Fibroblast of skin of abdomen (primary cell): ENCODE data around the gene PSMG2.
"Not testable (repeated sequence)": the region's sequence is repeated elsewhere in the genome, so short reads cannot be mapped to it uniquely, and the experiment has no call there.

Experiments
- DNase-seq: peaks from one replicate; pipeline ENCODE4 v3.0.0-alpha.2; 2013

The PSMG2 gene

DNA sequence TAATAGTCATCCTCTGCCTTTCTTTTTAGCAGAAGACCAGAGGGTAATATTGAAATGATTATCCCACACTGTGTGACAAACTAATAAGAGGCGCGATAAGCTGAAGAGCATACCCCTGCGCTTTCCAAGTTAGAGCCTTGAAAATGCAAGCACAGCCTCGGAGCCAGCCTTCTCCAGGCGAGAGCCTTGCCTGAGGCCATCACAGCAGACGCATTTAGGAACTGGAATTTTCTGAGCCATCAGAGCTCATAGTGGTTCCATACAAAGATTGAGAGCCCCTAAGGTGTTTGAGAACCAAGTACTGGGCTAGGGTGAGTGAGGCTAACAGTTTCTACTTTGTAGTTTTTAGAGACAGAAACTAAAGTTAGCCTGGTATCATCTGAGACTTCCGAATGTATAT lies 19.9 kb downstream of the PSMG2 start:
- no peak for DNase-seq

DNA sequence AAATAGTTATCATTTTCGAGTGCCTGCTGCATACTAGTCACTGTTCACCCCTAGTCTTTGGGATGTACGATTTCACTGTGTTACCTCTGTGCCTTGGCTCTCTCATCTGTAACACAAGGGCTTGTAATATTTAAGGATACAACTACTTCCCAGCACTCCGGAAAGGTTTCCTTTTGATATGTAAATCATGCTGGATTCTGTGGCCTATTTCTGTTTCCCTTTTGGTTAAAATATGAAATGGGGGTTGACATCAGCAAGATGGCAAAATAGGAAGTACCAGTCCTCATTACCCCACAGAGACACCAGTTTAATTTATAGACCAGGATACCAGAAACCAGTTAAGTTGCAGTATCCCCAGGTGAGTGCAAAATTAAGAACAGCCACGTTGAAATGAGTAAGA lies 23.5 kb downstream of the PSMG2 start:
- no peak for DNase-seq

DNA sequence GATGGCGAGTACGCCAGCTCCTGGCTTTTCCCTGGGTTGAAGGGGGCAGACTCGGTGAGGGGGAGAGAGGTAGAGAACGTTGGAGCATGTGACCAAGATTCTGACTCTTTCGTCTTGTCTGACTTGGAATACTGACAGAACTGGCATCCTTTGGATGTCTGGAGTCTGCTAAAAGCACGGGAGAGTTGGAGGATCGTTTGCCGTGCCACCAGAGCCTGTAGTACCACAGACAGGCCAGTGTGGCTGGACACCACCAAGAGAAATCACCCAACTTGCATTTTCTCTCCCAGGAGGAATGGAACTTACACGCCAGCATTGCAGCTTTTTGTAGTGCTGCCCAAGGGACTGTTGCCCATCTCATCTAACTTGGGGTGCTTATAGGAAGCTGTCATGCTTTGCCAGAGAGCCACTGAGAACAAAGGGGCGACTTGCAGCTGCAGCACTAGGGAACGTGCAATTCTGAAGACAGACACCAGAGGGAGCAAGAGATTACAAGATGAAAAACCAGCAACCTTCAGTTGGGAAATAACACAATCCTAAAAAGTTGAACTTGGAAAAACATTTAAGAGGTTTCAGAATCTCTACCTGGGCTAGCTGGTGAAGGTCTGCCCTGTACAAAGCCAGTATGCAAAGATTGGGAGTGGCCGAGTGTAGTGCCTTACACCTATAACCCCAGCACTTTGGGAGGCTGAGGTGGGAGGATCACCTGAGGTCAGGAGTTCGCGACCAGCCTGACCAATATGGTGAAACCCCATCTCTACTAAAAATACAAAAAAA lies 24.1 kb downstream of the PSMG2 start:
- DNase-seq, result peak; percentile 61

DNA sequence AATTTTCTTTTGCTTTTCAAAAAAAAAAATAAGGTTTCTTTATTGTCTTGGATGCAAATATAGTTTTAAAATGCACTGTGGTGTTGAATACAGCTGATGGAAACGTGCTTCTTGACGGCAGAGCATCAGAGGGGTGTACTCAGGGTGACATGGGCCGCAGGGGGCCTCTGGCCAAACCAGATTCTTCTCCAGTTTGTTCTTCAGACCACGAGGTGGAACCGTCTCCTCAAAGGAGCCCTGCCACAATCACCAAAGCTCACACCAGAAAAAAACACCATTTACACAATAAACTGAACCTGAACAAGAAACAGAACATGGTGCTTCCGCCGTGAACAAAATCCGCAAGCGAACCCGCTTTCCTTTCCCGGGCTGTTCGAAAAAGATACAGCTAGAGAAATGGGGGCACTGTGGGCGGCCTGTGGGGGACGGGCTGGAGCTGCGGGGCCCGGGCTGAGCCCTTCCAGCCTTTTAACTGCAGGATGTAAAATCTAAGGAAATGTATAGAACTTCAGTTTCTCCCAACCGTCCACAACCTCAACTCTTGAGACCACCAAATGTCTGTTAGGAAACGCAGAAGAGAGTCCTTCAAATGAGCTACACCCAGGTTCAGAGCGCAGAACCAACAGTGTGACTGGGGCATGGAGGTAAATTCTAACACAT lies 34.5 kb downstream of the PSMG2 start:
- no peak for DNase-seq

DNA sequence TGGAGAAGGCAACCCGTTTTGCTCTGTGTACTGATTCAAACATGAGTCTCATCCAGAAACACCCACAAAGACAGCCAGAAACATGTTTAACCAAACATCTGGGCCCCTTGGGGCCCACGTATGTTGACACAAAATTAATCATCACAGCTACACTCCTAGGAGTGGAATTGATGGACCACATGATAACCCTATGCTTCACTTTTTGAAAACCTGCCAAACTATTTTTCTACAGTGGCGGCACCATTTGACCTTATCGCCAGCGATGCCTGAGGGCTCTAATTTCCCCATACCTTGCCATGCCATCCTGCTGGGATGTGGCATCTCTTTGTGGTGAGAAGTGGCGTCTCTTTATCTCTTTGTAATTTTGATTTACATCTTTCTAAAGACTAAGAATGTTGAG lies 38.5 kb downstream of the PSMG2 start:
- DNase-seq, result peak; percentile 68

DNA sequence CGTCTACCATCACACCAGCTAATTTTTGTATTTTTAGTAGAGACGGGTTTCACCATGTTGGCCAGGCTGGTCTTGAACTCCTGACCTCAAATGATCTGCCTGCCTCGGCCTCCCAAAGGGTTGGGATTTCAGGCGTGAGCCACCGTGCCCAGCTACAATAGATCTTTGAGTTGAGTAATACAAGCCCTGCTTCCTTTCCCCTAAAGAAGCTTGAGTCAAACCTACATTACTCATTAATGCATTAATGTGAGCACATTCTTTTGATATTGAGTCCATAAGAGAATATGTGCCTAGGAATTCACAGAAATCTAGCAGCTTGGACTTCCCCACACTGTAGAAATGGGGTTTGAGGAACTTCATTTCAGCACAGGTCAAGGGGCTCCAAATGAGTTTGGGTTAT lies 39.6 kb downstream of the PSMG2 start:
- peak; percentile 83 for DNase-seq

DNA sequence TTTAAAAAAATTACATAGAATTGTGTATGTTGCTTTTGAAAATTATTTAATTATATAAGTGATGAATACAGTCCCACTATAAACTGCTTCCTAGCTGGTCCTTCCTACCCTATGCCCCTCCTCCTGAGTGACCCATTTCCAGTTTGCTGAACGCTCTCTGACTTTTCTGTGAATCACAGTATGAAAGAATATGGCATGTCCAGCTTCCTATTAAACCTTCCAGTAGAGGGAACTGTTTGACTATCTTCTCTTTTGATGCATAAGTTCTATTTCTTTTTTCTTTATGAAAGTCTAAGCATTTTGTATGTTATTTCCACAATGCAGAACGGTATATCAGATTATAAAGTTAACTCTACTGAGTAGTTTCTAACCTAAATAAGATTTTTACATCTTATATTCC lies 41.3 kb downstream of the PSMG2 start:
- peak; percentile 67 for DNase-seq

DNA sequence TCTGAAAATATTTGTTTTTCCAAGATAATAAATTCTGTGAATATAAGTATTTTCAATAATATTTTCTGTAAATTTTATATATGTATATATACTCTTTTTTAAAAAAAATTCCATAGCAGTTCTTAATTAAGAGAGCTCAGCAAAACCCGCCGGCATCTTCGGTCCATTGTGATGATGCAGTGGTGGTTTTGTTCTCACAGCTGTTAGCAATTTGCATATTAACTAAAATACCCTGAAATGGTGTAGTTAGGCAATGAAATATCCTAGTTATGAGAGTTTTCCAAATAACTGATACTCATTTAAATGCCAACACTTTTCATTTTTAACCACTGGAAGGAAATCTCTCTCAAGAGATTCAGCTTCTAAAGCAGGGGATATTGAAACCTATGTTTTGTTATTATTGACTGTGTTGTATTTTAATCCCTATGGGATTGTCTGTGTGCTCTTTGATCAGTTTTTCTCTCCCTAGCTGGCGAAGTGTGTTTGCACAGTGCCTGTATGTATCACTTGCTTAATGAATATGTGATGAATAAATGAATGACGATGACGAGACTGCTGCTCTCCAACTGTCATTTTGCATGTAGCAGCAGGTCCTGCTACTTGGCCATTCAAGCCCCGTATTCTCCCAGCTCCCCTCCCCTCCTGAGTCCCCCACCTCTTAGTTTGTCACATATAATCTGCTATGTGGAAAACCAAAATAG lies 42.4 kb downstream of the PSMG2 start:
- DNase-seq, result peak; percentile 77

DNA sequence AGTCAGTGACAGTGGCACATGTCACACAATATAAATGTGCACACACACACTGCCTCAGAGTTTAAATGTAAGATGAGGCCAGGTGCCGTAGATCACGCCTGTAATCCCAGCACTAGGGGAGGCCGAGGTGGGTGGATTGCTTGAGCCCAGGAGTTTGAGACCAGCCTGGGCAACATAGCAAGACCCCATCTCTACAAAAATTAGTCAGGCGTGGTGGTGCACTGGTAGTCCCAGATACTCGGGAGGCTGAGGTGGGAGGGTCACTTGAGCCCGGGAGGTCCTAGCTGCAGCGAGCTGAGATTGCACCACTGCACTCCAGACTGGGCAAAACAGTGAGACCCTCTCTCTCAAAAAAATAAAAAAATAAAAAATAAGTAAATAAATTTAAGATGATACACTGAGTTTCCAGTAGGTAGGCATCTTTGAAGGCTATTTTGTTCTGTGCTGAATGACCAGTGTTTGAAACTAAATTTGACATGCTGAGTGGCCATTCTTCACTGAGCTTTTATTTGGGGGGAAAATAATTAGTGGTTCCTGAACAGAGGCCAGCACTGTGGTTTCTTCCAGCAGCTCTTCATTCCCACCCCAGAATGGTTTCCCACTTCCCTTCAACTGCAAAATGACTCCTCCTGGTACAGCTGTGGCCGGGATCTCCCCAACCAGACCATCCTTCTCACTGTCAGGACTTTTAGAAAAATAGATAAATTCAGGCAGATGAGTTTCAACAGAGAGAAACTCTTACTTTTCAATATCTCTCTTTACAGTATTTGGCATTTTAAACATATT lies 44.9 kb downstream of the PSMG2 start:
- DNase-seq, result peak; percentile 63

DNA sequence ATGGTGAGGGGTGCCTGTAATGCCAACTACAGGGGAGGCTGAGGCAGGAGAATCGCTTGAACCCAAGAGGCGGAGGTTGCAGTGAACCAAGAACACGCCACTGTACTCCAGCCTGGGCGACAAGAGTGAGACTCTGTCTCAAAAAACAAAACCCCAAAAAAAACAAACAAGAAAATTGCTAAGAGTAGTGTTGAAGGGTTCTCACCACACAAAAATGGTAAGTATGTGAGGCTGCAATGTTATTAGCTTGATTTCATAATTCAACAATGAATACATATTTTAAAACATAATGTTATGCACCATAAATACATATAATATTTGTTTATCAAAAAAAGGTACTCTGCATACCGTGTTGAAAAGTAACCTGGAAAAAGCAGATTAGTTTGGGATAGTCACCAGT lies 45.8 kb downstream of the PSMG2 start:
- DNase-seq, result peak; percentile 13

DNA sequence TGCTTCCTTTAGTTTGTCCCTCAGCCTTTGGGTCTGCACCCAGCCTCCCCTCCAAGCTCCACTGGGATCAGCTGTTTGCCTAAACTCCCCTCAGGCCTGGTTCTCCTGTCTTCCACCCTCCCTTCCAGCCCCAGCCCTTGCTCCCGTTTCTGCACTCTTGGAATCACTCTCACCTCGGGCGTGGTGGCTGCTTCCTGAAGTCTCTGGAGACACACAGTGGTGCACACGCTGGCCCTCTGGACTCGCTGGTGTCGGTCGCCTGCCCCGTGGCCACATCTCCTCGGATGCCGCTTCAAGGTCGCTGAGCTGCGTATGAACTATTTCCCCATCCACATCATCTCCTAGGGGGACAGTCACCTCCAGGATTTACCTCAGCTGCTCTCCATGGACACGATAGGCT lies 46.3 kb downstream of the PSMG2 start:
- no peak for DNase-seq

DNA sequence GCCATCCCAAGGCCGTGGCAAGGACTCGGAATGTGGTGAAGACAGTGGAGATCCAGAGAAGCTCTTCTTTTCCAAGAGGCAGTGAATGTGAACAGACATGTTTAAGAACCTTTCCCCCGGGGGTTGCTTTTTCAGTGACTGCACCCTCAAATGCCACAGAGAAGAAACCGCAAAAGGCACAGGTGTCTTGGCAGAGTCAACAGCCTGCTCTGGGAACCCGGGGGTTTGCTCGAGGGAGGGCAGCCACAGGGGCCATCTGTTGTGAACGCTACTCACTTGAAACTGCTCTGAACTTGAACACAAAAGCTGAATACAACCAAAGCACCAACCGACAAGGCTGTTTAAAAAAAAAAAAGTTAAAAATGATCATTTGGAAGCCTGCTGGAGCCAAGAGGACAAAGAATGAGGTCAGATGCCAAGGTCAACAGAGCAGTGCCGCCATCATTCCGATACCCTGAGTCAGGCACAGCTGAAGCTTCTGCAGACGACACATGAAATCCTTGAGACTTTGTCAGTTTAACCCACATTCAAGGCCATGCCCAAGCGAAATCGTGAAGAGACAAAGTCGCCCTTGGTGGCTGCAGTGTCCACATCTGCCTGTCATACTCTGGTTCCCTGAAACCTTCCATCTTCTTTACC lies 47.4 kb downstream of the PSMG2 start:
- peak; percentile 18 for DNase-seq

DNA sequence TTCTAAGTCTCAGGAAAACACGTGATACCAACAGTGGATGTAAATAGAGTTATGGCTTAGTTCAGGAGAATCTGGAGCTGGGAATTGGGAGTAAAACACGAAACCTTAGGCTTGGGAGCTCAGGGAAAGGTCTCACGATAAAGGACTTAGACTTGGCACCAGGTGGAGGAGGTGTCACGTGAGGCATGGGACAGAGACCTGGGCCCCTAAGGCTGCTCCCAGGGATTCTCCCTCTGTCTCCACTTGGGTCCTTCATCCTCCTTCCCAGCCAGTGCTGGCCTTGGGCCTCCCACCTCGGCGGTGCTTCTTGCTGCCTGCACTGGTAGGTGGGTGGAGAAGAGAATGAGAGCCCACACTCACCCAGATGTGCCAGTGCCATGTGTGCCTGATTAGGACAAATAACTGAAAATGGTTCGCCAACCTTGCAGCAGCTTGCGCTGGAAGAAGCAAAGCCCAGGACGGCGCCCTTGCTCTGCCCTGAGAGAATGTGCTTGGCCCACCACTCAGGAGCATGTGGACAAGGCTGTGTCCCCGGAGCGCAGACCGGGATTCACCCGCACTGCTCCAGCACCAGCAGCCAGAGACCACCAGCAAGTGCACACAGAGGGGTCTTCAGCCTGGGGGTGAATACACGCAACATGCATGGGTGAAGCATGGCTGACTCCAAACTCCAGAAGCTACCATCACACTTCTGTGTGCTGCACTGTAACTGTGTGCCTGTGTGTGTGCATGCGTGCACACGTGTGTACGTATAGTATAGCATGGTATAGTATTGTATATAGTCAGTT lies 48.1 kb downstream of the PSMG2 start:
- no peak for DNase-seq

DNA sequence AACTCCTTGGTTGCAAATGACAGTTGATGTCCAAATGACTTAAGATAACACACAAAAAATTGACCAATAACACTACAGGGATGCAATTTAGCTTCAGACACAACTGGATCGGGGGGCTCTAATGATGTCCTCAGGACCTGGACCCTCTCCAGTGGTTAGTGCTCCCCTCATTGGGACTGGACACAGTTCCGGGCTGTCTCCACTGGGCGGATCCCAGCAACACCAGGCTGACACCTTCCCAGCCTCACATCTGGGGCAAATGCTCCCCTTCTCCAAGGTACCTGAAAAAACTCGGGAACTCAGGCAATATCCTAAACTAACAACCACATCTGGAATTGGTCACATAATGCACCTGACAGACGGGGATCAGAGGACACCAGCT lies 48.7 kb downstream of the PSMG2 start:
- DNase-seq, result no peak

DNA sequence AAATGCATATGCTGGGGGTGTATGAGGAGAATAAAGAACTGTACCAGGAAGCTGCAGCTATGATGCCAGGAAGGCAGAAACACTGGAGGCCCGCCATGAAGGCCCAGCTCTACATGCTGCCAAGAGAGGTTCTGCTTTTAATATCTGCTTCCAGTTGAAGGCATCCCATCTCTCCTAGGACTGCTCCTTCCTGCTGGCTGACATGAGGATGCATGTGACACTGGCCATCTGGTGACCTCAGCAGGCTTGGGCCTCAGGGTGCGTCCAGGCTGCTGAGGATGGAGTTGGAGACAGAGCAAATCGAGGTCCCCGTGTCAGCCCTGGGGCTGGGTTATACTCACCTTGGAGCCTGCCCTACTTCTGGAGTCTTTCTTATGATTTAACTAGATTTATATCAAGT lies 49.0 kb downstream of the PSMG2 start:
- DNase-seq, result no peak

DNA sequence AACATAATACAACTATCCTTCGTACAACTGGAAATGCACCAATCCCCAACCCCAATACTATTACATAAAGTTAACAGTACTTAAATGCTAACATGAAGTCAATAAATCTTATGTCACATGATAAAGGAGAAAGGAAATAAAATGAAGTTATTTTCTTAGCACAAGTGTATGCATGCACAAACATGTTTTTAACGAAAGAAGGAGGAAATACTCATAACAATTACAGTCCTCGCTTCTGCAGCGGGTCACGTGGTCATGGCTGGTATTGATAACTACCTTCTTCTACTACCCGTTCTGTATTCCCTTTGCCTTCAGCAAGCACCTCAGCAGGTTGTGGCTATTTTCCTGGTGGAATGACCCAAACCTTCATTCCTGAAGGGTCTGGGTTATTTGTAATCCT lies 51.7 kb downstream of the PSMG2 start:
- DNase-seq, result no peak

DNA sequence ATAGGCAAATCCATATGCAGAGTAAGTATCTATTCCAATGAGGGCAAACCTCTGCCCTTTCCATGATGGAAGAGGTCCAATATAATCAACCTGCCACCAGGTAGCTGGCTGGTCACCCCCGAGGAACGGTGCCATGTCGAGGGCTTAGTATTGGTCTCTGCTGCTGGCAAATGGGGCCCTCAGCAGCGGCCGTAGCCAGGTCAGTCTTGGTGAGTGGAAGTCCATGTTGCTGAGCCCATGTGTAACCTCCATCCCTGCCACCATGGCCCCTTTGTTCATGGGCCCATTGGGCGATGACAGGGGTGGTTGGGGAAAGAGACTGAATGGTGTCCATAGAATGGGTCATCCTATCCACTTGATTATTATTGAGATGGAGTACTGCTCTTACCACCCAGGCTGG lies 52.8 kb downstream of the PSMG2 start:
- not testable (repeated sequence) for DNase-seq

DNA sequence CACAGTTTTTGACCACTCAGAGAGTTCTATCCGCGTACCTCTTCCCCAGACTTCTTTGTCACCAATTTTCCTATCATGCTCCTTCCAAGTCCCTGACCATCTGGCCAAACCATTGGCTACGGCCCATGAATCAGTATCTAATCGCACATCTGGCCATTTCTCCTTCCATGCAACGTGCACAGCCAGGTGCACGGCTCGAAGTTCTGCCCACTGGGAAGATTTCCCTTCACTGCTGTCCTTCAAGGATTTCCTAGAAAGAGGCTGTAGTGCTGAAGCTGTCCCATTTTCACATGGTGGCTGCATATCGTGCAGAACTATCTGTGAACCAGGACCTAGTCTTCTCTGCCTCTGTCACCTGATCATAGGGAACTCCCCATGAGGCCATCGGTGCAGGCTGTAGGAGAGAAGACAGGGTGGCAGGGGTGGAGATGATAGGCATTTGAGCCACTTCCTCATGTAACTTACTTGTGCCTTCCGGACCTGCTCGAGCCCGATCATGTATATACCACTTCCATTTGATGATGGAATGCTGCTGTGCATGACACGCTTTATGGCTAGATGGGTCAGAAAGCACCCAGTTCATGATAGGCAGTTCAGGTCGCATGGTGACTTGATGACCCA lies 53.9 kb downstream of the PSMG2 start:
- DNase-seq, result not testable (repeated sequence)

DNA sequence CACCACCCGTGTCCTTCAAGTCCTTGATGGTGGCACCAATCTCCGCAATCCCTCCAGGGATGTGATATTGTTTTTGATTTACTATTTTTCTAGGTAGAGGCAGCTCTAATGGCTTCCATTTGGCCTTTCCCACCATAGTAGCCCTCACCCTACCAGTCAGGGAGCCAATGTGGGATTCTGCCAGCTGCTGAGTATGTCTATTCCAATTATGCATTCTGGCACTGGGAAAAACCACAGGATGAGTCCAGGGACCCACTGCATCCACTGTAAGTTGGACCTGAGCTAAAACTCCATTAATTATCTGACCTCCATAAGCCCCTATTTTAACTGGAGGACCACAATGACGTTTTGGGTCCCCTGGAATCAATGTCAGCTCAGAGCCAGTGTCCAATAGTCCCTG lies 55.7 kb downstream of the PSMG2 start:
- DNase-seq, result not testable (repeated sequence)

DNA sequence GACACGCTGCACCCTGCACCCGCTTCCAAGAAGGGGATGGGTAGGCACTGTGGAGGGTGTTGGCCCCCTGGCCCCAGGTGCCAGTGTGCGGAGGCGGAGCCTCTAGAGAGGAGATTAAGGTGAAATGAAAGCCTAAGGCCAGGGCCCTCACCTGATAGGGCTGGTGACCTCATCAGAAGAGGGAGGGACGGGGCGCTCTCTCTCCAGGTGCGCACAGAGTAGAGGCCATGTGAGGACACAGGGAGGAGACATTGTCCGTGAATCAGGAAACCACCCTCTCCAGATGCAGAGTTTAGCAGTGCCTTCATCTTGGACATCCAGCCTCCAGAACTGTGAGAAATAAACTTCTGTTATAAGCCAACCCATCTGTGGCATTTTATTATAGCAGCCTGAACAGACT lies 62.3 kb downstream of the PSMG2 start:
- DNase-seq, result no peak

DNA sequence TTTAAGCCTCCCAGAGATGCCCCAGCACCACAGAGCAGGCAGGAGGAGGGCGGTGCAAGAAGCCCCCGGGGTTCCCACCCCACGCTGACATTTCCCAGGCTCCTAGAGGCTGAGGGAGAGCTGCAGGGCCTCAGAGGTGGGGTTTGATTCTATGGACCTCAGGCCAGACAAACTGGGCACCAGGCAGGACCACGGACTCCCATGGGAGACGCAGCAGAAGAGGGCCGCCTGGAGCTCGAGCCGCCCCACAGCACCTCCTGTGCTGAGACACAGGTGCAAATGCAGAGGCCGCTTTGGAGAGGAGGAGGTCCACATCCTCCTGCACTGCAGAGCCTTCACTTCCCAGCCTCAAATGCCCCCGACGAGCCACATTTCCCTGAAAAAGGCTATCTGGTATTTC lies 62.7 kb downstream of the PSMG2 start:
- no peak for DNase-seq
